ENCODE results near the gene ADGRL4.
"Not testable (repeated sequence)": the region's sequence is repeated elsewhere in the genome, so short reads cannot be mapped to it uniquely, and the experiment has no call there.

ADGRL4 gene

GRCh38 chr1:79012500-79012899, 6.0 kb upstream of the ADGRL4 start:
- Histone ChIP-seq H3K27ac (ENCODE audit: insufficient read depth, low read depth, low read length, poor library complexity, severe bottlenecking) (no peak overlapping the region), H3K9me3 (ENCODE audit: control insufficient read depth, low read length) (no peaks in the 10 kb centered on the region), H3K4me1 (ENCODE audit: control insufficient read depth, insufficient read depth, low read length) (no peaks in the 10 kb centered on the region), H3K4me3 (ENCODE audit: insufficient read depth, low read depth, low read length) (no peak overlapping the region), H3K36me3 (ENCODE audit: control insufficient read depth, insufficient read depth, low read length) (no peaks in the 10 kb centered on the region), H3K27me3 (ENCODE audit: control insufficient read depth, insufficient read depth, low read length, poor library complexity, severe bottlenecking) (no peaks in the 10 kb centered on the region)
- WGBS, 2 experiments: 93 to 97% methylated on average over 1 to 2 of the region's 2 CpGs

GRCh38 chr1:79010589-79010988, 4.1 kb upstream of the ADGRL4 start:
- Histone ChIP-seq H3K27ac (ENCODE audit: insufficient read depth, low read depth, low read length, poor library complexity, severe bottlenecking) (no peak overlapping the region), H3K36me3 (ENCODE audit: control insufficient read depth, insufficient read depth, low read length) (no peaks in the 10 kb centered on the region), H3K4me1 (ENCODE audit: control insufficient read depth, insufficient read depth, low read length) (no peaks in the 10 kb centered on the region), H3K9me3 (ENCODE audit: control insufficient read depth, low read length) (no peaks in the 10 kb centered on the region), H3K4me3 (ENCODE audit: insufficient read depth, low read depth, low read length) (no peak overlapping the region), H3K27me3 (ENCODE audit: control insufficient read depth, insufficient read depth, low read length, poor library complexity, severe bottlenecking) (peaks cover 13% of the 10 kb centered on the region)
- 97% methylated on average over 3 to 4 of the region's 4 CpGs for whole genome bisulfite sequencing, 2 experiments

GRCh38 chr1:79005945-79006344, 585 bp downstream of the ADGRL4 start:
- WGBS, 2 experiments: 76 to 77% methylated on average over 4 of the region's 4 CpGs
- peaks cover 13% of the 10 kb centered on the region for H3K27me3 ChIP-seq (ENCODE audit: control insufficient read depth, insufficient read depth, low read length, poor library complexity, severe bottlenecking)
- peak overlapping the region; percentile 36 for H3K4me3 ChIP-seq (ENCODE audit: insufficient read depth, low read depth, low read length)
- no peak overlapping the region for H3K27ac ChIP-seq (ENCODE audit: insufficient read depth, low read depth, low read length, poor library complexity, severe bottlenecking)
- no peaks in the 10 kb centered on the region for H3K4me1 ChIP-seq (ENCODE audit: control insufficient read depth, insufficient read depth, low read length)
- no peaks in the 10 kb centered on the region for H3K9me3 ChIP-seq (ENCODE audit: control insufficient read depth, low read length)
- no peaks in the 10 kb centered on the region for H3K36me3 ChIP-seq (ENCODE audit: control insufficient read depth, insufficient read depth, low read length)

- Histone ChIP-seq H3K9me3 (ENCODE audit: control insufficient read depth, low read length) (no peaks in the 10 kb centered on the region), H3K4me1 (ENCODE audit: control insufficient read depth, insufficient read depth, low read length) (no peaks in the 10 kb centered on the region), H3K27me3 (ENCODE audit: control insufficient read depth, insufficient read depth, low read length, poor library complexity, severe bottlenecking) (peaks cover 13% of the 10 kb centered on the region), H3K36me3 (ENCODE audit: control insufficient read depth, insufficient read depth, low read length) (no peaks in the 10 kb centered on the region), H3K4me3 (ENCODE audit: insufficient read depth, low read depth, low read length) (no peak overlapping the region), H3K27ac (ENCODE audit: insufficient read depth, low read depth, low read length, poor library complexity, severe bottlenecking) (no peak overlapping the region)
- WGBS, 2 experiments: 87% methylated on average over 3 of the region's 3 CpGs; no CpG with 5 or more reads in 1 of the 2 experiments
Measured at GRCh38 chr1:79004916-79005315, 1.6 kb downstream of the ADGRL4 start.

- Histone ChIP-seq H3K27ac (ENCODE audit: insufficient read depth, low read depth, low read length, poor library complexity, severe bottlenecking) (no peak overlapping the region), H3K4me1 (ENCODE audit: control insufficient read depth, insufficient read depth, low read length) (no peaks in the 10 kb centered on the region), H3K9me3 (ENCODE audit: control insufficient read depth, low read length) (no peaks in the 10 kb centered on the region), H3K36me3 (ENCODE audit: control insufficient read depth, insufficient read depth, low read length) (no peaks in the 10 kb centered on the region), H3K4me3 (ENCODE audit: insufficient read depth, low read depth, low read length) (no peak overlapping the region), H3K27me3 (ENCODE audit: control insufficient read depth, insufficient read depth, low read length, poor library complexity, severe bottlenecking) (no peaks in the 10 kb centered on the region)
- WGBS, 2 experiments: 89 to 100% methylated on average over 1 of the region's 1 CpG
Measured at GRCh38 chr1:78996791-78997190, 9.7 kb downstream of the ADGRL4 start.

- H3K27ac ChIP-seq (ENCODE audit: insufficient read depth, low read depth, low read length, poor library complexity, severe bottlenecking): no peak overlapping the region
- WGBS, 2 experiments: 80% methylated on average over 1 of the region's 2 CpGs; no CpG with 5 or more reads in 1 of the 2 experiments
Measured at GRCh38 chr1:78987042-78987441, 19.5 kb downstream of the ADGRL4 start.

GRCh38 chr1:78980511-78980910, 26.0 kb downstream of the ADGRL4 start:
- H3K36me3 ChIP-seq (ENCODE audit: control insufficient read depth, insufficient read depth, low read length): no peaks in the 10 kb centered on the region
- H3K27ac ChIP-seq (ENCODE audit: insufficient read depth, low read depth, low read length, poor library complexity, severe bottlenecking): no peak overlapping the region
- WGBS, 2 experiments: 92 to 98% methylated on average over 3 of the region's 3 CpGs
- no peaks in the 10 kb centered on the region for H3K4me1 ChIP-seq (ENCODE audit: control insufficient read depth, insufficient read depth, low read length)
- H3K4me3 ChIP-seq (ENCODE audit: insufficient read depth, low read depth, low read length): no peak overlapping the region
- no peaks in the 10 kb centered on the region for H3K27me3 ChIP-seq (ENCODE audit: control insufficient read depth, insufficient read depth, low read length, poor library complexity, severe bottlenecking)
- H3K9me3 ChIP-seq (ENCODE audit: control insufficient read depth, low read length): no peaks in the 10 kb centered on the region

More at GRCh38 chr1:78987042-78987441, 19.5 kb downstream of the ADGRL4 start:
- H3K27me3 ChIP-seq (ENCODE audit: control insufficient read depth, insufficient read depth, low read length, poor library complexity, severe bottlenecking): no peaks in the 10 kb centered on the region
- H3K4me3 ChIP-seq (ENCODE audit: insufficient read depth, low read depth, low read length): no peak overlapping the region
- H3K9me3 ChIP-seq (ENCODE audit: control insufficient read depth, low read length): no peaks in the 10 kb centered on the region
- no peaks in the 10 kb centered on the region for H3K36me3 ChIP-seq (ENCODE audit: control insufficient read depth, insufficient read depth, low read length)
- no peaks in the 10 kb centered on the region for H3K4me1 ChIP-seq (ENCODE audit: control insufficient read depth, insufficient read depth, low read length)

- no peak overlapping the region for H3K4me3 ChIP-seq (ENCODE audit: insufficient read depth, low read depth, low read length)
- WGBS, 2 experiments: 75 to 92% methylated on average over 2 of the region's 2 CpGs
- no peaks in the 10 kb centered on the region for H3K4me1 ChIP-seq (ENCODE audit: control insufficient read depth, insufficient read depth, low read length)
- H3K36me3 ChIP-seq (ENCODE audit: control insufficient read depth, insufficient read depth, low read length): no peaks in the 10 kb centered on the region
- no peak overlapping the region for H3K27ac ChIP-seq (ENCODE audit: insufficient read depth, low read depth, low read length, poor library complexity, severe bottlenecking)
- H3K9me3 ChIP-seq (ENCODE audit: control insufficient read depth, low read length): no peaks in the 10 kb centered on the region
- no peaks in the 10 kb centered on the region for H3K27me3 ChIP-seq (ENCODE audit: control insufficient read depth, insufficient read depth, low read length, poor library complexity, severe bottlenecking)
Measured at GRCh38 chr1:78972723-78973122, 33.8 kb downstream of the ADGRL4 start.

GRCh38 chr1:78967091-78967490, 39.4 kb downstream of the ADGRL4 start:
- H3K4me3 ChIP-seq (ENCODE audit: insufficient read depth, low read depth, low read length); H3K36me3 ChIP-seq (ENCODE audit: control insufficient read depth, insufficient read depth, low read length); H3K9me3 ChIP-seq (ENCODE audit: control insufficient read depth, low read length); H3K27me3 ChIP-seq (ENCODE audit: control insufficient read depth, insufficient read depth, low read length, poor library complexity, severe bottlenecking); H3K4me1 ChIP-seq (ENCODE audit: control insufficient read depth, insufficient read depth, low read length); H3K27ac ChIP-seq (ENCODE audit: insufficient read depth, low read depth, low read length, poor library complexity, severe bottlenecking): not testable (repeated sequence)

- no peak overlapping the region for H3K4me3 ChIP-seq (ENCODE audit: insufficient read depth, low read depth, low read length)
- H3K36me3 ChIP-seq (ENCODE audit: control insufficient read depth, insufficient read depth, low read length): no peaks in the 10 kb centered on the region
- no peaks in the 10 kb centered on the region for H3K4me1 ChIP-seq (ENCODE audit: control insufficient read depth, insufficient read depth, low read length)
- no peaks in the 10 kb centered on the region for H3K9me3 ChIP-seq (ENCODE audit: control insufficient read depth, low read length)
- no peak overlapping the region for H3K27ac ChIP-seq (ENCODE audit: insufficient read depth, low read depth, low read length, poor library complexity, severe bottlenecking)
- 43 to 50% methylated on average over 2 of the region's 2 CpGs for WGBS, 2 experiments
- H3K27me3 ChIP-seq (ENCODE audit: control insufficient read depth, insufficient read depth, low read length, poor library complexity, severe bottlenecking): no peaks in the 10 kb centered on the region
Measured at GRCh38 chr1:78958711-78959110, 47.8 kb downstream of the ADGRL4 start.

GRCh38 chr1:78950826-78951225, 55.7 kb downstream of the ADGRL4 start:
- 85 to 88% methylated on average over 2 of the region's 2 CpGs for WGBS, 2 experiments
- no peaks in the 10 kb centered on the region for H3K9me3 ChIP-seq (ENCODE audit: control insufficient read depth, low read length)
- no peaks in the 10 kb centered on the region for H3K27me3 ChIP-seq (ENCODE audit: control insufficient read depth, insufficient read depth, low read length, poor library complexity, severe bottlenecking)
- no peak overlapping the region for H3K4me3 ChIP-seq (ENCODE audit: insufficient read depth, low read depth, low read length)
- H3K36me3 ChIP-seq (ENCODE audit: control insufficient read depth, insufficient read depth, low read length): no peaks in the 10 kb centered on the region
- H3K4me1 ChIP-seq (ENCODE audit: control insufficient read depth, insufficient read depth, low read length): no peaks in the 10 kb centered on the region
- H3K27ac ChIP-seq (ENCODE audit: insufficient read depth, low read depth, low read length, poor library complexity, severe bottlenecking): no peak overlapping the region

Data from ectodermal cell (in vitro differentiated cells).